HG02642 (cell line): ENCODE measurements around the gene OASL.
"Not testable (repeated sequence)": the region's sequence is repeated elsewhere in the genome, so short reads cannot be mapped to it uniquely, and the experiment has no call there.

Source experiments
- ATAC-seq: cut with Tn5 transposase; IDR thresholded peaks from one replicate; pipeline ENCODE4 v1.9.1; 2021; ENCODE audit warnings: mild to moderate bottlenecking; ENCODE audit not compliant: unreplicated experiment, poor library complexity

The OASL gene

GRCh38 chr12:121060149-121061001 is 21.3 kb upstream of the OASL start:
- peak; percentile 75 for ATAC-seq

DNA sequence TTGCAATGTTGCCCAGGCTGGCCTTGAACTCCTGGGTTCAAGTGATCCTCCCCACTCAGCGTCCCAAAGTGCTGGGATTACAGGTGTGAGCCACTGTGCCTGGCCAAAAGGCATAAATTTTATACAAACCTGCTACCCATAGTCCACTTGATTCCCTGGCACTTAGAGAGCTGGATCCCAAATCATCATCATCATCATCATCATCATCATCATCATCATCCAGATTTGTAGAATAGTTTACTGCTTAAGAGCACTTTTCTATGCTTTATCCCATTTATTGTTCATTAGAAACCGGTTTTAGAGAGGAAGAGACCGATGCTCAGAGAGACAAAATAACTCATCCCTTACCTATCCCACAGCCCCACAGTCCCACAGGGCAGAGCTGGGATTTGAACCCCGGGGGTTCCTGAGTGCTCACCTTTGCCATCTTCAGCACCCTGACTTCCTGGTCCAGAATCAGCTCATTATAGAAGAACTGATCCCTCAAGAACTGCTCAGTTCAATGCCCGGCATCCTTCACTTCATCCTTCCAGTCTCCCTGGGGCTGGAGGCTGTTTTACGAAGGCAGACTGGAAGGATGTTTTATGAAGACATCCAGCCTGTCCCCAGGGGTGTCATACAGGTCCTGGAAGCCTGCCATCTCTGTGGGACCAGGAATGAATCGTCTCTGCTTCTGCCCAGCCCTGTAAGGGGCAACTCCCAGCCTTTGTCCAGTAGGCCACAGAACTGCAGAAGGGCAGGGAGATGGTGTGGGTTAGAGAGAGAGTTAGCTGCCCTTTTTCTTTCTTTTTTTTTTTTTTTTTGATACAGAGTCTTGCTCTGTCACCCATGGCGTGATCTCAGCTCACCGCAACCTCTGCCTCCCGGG is 20.2 kb upstream of the OASL start:
- peak; percentile 4 for ATAC-seq

DNA sequence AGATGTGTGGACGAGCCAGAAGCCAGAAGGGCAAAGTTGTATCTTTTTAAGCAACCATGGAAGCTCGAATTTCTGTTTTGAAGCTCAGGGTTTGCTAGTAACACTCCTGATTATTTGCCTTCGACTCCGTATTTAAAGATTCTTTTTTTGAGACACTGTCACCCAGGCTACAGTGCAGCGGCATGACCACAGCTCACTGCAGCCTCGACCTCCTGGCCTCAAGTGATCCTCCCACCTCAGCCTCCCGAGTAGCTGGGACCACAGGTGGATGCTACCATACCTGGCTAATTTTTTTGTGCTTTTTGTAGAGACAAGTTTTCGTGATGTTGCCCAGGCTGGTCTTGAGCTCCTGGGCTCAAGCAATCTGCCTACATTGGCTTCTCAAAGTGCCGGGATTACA is 18.7 kb upstream of the OASL start:
- no peak for ATAC-seq

DNA sequence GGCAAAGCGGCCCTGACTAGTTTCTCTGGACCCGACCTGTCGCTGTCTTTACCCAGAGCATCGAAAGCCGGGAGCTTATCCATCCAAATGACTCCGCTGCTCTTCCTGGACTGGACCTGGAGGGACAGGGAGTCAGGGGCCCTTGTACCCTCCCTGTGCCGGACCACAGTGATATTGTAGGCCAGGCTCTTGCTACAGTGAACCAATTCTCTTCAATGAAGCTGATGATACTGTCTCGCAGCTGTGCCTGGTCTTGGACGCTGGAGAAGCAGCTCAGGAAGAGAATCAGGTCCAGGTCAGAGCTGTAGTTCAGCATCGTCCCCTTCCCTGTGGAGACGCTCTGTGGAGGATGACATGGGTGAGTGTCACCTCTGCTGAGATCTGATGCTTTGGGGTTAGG is 14.7 kb upstream of the OASL start:
- no peak for ATAC-seq

DNA sequence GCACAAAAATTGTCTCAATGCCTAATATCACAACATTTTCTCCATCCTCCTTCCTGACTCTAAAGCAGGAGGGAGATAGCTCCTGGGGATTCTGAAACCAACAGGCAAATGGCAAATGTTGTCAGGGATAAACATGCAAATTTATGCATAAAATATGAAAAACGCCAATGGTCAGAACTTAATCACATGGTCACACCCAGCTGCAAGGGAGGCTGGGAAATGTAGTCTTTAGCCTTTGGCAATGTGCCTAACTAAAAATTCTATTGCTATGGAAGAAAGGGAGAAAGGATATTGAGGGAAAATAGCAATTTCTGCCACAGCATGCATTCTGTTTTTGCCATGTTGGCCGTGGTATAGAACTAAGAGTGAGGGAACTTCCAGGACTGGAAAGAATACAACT is 11.7 kb upstream of the OASL start:
- no peak for ATAC-seq

DNA sequence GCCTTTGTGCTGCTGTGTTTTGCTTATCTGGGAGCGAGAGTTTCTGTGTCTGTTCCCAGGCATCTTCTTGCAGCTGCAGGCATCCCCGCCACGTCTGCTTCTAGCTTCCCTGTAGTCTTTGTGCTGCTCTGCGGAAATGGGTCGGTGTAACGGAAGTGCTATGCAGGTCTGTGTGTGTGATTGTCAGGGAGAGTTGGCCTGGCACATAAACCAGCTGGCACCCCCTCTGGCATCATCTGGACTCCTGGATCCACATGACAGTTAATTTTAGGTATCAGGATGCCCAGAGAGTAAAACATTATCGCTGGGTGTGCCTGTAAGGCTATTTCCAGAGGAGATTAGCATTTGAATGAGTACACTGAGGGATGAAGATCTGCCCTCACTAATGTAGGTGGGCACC is 9.4 kb upstream of the OASL start:
- ATAC-seq: no peak

DNA sequence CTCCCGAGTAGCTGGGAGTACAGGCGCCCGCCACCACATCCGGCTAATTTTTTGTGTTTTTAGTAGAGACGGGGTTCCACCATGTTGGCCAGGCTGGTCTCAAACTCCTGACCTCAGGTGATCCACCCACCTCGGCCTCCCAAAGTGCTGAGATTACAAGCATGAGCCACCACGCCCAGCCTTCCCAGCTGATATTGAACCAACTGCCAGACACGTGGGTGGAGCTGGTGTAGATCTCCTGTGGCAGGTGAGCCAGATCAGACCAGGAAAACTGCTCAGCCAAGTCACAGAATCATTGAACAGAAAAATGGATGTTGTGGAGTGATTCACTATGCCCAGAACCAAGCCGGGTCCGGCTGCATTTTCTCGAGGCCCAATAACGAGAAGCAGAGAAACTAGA is 8.4 kb upstream of the OASL start:
- ATAC-seq: not testable (repeated sequence)

- ATAC-seq: no peak
Observed at GRCh38 chr12:121043067-121043466, 4.0 kb upstream of the OASL start.

DNA sequence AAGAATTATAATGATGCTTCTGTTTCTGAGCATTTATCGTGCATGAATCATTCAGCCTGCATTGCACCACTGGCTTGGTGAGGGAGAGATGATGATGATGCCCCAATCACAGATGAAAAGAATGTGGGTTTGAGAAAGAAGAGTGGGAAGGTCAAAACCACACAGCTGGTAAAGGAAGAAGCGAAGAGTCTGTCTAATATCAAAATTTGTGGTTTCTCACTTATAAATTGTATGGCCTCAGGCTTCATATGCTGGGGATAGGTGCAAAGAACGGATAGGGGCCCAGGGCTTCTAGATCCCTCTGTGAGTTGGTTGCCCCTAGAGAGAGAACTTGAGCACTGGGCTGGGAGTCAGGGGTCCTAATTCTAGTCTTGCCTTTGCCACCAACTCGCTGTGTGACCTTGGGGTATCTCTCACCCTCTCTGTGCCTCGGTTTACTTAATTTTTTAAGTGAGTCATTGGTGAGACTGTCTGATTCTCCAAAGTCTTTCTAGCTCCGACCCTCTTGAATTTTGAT is 2.2 kb downstream of the OASL start:
- ATAC-seq: no peak

DNA sequence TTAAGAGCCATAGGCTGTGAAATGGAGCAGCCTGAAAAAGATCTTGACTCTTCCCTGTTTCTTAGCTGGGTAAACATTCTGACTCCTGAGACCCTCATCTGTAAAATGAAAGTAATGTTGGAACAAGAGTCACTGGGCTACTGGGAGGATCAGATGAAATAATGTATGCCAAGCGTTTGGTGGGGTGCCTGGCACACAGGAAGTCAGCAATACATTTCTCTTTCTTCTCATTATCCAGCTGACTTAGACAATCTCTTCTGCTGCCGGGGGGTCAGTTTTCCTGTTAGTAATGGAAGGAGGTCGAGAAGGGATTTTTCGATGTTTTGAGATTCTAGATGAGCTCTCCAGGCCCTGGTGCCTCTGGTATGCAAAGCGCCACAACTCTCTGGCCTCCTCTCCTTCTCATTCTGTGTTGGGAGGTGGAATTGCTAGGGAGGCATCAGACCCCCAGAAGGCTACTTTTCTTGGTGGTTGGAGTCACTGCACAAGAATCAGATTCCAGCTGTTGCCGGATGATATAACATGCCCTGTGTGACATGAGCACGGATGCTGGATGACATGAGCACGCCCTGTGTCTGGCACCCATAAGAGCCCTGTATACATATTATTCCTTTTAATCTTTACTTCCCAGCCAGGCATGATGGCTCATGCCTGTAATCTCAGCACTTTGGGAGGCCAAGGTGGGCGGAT is 4.3 kb downstream of the OASL start:
- no peak for ATAC-seq

- no peak for ATAC-seq
Observed at GRCh38 chr12:121033625-121034349, 5.3 kb downstream of the OASL start.

GRCh38 chr12:121030576-121031212 is 8.4 kb downstream of the OASL start:
- no peak for ATAC-seq

- no peak for ATAC-seq
Observed at GRCh38 chr12:121026274-121027045, 12.6 kb downstream of the OASL start.

DNA sequence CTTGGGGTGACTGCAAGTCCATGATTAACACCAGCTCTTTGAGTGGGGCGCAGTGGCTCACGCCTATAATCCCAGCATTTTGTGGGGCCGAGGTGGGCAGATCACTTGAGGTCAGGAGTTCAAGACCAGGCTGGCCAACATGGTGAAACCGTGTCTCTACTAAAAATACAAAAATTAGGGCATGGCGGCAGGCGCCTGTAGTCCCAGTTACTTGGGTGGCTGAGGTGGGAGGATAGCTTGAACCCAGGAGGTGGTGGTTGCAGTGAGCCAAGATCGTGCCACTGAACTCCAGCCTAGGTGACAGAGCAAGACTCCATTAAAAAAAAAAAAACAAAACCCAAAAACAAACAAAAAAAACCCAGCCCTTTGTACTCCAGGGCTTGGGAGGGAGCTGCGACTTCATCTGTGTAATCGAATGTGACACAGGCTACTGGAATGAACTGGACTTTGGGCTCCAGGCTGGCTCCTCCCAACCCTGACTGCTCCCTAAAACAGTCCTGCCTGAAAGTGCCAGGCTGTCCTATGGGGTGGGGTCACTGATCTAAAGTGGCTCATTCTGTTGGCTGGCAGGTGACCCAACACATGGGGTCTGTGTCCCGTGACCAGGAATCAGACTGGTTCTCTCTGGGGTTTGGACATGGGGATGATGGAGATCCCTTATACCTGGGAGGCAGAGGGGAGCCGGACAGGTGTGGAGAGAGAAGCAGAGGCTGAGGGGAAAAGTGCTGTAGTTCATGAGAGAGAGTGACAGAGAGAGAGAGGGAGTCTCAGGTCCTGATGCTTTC is 13.4 kb downstream of the OASL start:
- ATAC-seq: no peak

DNA sequence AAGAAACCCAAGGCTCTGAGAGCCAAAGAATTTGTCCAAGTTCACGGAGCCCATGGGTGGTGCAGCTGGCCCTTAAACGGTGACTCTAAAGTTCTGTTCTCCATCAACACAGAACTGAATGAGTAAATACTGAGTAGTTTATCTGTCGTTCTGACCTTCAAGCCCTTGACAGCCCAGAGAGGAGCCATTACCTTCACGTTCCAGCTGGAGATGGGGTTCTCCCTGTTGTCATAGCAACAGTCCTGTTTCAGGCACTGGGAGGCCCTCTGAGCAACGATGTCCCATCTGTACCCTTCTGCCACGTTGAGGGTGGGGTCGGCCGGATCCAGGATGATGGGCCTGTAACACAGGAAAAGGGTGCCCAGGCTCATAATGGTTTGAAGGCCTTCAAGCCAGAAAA is 15.2 kb downstream of the OASL start:
- no peak for ATAC-seq

- no peak for ATAC-seq
Observed at GRCh38 chr12:121022713-121023112, 16.3 kb downstream of the OASL start.

- no peak for ATAC-seq
Observed at GRCh38 chr12:121021754-121022153, 17.3 kb downstream of the OASL start.
